GM18517 (cell line): Measurements from ENCODE around the gene KIF11.

Source experiments
- ATAC-seq: cut with Tn5 transposase; IDR thresholded peaks from one replicate; pipeline ENCODE4 v1.9.1; 2021; ENCODE audit warnings: mild to moderate bottlenecking, moderate library complexity; ENCODE audit not compliant: unreplicated experiment

KIF11 gene

DNA sequence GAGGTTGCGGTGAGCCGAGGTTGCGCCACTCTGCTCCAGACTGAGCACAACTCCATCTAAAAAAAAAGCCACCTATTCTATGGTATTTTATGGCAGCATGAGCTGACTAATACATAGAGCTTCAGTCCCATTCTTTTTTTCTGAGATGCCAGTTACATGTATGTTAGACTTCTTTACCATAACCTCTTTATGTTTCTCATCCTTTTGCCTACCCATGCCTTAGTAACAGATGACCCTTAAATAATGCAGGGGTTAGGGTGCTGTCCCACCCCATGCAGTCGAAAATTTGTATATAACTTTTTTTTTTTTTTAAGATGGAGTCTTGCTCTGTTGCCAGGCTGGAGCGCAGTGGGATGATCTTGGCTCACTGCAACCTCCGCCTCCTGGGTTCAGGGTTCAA is 74.1 kb downstream of the KIF11 start:
- no peak for ATAC-seq

DNA sequence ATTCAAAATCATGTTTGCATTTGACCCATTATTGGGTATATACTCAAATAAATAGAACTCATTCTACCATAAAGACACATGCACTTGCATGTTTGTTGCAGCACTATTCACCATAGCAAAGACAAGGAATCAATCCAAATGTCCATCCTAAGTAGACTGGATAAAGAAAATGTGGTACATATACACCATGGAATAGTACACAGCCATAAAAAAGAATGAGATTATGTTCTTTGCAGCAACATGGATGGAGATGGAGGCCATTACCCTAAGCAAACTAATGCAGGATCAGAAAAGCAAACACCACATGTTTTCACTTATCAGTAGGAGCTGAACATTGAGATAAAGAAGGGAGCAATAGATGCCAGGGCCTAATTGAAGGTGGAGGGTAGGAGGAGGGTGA is 84.8 kb downstream of the KIF11 start:
- no peak for ATAC-seq

DNA sequence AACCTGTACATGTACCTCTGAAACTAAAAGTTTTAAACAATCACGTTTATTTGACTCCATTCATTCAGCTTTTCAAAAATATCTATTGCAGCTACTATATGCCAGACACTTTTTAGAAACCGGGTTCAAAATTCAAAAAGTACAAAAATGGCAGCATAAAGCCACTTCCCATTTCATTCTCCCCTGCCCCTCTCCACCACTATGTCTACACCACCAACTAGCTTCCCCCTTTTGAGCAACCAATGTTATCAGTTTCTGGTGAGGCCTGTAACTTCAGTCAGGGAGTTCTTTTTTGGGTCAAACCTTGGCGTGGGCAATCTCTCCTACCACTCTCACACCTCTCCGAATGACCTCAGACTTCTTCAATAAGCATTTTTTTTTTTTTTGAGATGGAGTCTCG is 85.3 kb downstream of the KIF11 start:
- ATAC-seq: no peak

DNA sequence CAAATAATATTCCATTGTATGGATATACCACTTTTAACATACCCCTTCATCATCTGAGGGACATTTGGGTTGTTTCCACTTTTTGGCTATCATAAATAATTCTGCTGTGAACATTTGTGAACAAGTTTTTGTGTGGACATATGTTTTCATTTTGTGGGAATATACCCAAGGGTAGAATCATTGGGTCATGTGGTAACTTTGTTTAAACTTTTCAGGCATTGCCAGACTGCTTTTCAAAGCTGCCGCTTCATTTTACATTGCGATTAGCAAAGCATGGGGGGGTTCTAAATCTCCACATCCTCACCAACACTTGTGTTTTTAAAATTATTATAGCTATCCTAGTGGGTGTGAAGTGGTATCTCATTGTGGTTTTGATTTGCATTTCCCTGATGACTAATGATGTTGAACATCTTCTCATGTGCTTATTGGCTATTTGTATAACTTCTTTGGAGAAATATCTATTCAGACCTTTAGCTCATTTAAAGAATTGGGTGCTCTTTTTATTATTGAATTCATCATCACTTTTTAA is 88.4 kb downstream of the KIF11 start:
- ATAC-seq: no peak

DNA sequence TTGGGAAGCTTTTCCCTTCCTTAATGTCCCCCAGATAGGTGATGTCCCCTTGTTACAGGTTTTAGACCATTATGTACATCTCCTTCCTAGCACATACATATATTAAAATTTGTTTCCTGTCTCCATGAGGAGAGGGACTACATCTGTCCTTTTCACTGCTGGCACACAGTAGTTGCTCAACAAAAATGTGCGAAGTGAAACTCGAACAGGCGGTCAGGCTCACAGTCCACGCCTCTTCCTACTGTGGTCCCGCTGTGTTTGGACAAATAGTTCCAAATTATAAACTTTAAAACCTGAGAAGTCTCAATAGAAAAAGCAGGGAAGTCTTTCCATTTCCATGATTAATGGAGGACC is 95.6 kb downstream of the KIF11 start:
- no peak for ATAC-seq

DNA sequence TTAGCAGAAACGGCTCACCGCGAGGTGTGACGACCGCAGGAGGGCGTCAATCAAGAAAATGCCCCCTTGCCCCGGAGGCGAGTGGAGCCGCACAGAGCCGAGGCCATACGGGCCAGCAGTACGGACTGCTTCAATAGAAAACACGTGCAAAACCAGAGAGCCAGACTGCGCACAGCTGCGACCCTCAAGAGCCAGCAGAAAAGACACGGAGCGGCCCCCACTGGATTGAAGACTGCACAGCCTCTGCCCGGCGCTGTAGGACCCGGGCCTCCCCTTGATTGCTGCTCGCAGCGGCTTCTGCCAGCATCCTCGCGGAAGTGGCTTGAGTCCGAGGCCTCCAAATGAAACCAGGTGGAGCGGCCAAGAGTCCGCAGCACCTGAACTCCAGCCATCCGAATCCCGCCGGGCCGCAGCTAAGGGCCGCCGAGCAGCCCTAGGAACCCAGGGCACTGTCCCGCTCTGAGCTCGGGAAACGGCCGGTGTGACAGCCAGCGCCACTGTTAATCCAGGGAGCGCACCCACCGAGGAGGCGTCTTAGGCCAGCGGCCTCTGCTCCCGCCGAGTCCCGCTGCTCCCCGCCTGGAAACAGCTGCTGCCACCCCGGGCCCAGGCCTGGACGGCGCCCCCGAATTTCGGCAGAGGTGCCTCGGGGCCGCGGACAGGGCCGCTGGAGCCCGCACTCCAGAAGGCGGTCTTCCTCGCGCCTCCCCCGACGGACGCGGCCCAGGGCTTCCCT is 96.2 kb downstream of the KIF11 start:
- no peak for ATAC-seq

DNA sequence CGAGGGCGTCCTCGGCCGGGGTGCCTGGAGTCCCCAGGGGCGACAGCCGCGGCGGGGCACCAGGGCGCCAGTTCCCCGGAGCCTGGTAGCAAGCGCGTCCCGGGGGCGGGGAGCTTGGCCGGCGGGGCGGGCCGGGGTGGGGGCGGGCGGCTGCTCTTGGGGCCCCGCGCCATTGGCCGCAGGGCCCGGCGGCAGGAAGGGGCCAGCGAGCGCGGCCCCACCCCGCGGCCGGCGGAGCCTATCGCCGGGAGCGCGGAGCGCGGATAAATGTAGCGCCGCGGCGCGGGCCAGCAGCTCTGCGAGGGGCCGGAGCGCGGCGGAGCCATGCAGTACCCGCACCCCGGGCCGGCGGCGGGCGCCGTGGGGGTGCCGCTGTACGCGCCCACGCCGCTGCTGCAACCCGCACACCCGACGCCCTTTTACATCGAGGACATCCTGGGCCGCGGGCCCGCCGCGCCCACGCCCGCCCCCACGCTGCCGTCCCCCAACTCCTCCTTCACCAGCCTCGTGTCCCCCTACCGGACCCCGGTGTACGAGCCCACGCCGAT is 96.8 kb downstream of the KIF11 start, which contains the start of gene HHEX:
HHEX (plus strand) TSS at position 293 of the 548 bp plus-strand sequence; CDS start at position 325, 32 bp downstream.
- ATAC-seq: no peak

DNA sequence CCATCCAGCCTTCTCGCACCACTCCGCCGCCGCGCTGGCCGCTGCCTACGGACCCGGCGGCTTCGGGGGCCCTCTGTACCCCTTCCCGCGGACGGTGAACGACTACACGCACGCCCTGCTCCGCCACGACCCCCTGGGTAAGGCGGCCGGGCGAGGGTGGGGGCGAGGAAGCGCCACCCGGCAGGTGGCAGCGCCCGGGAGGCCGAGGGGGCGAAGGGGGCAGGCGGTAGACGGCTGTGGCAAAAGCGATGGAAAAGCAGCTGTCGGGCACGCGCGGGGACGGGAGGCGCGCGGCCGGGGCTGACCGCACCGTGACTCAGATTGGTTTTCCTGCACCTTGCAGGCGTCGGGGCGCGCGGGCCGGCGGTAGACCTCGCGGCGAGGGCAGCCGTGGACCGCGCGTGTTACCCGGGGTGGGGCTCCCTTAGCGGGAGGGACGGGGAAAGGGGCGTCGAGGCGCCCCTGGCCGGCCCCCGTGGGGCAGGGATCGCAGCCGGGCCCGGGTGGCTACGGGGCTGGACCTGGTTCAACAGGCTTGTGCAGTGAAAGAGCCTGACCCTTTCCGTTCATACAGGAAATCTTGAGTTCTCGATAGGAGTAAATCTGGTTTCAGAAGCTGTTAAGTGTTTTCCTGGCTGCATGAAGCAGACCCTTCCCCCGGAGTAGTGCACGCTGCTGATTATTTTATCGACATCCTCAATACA is 97.4 kb downstream of the KIF11 start:
- ATAC-seq: no peak

DNA sequence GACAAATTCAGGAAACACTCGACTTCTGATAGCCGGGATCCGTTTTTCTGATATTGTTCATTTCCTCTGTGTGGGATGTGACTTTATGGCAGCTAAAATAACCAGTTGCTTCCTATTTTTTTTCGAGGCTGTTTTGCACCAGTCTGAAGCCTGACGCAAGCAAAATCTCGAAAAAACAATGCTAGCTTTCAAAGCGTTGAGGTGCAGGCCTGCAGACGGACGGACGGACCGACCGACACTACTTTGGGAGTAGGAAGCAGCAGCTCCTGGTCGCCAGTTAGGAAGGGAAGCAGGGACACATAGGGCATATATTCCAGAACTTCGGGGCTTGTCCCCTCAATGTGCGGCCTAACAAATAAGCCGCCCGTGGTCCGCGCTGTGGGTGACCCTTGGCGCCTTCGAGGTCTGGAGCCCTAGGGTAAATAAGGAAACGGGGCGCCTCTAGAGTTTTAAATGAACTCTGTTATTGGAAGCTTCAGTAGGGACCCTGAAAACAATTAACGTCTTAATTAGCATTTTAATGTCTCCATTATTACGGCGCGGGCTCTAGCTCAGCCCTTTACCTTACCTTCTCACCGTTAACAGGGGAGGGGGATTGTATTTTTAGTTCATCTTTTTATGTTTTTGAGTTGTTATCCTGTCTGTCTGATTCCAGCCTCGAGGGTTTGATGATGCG is 98.1 kb downstream of the KIF11 start:
- no peak for ATAC-seq

DNA sequence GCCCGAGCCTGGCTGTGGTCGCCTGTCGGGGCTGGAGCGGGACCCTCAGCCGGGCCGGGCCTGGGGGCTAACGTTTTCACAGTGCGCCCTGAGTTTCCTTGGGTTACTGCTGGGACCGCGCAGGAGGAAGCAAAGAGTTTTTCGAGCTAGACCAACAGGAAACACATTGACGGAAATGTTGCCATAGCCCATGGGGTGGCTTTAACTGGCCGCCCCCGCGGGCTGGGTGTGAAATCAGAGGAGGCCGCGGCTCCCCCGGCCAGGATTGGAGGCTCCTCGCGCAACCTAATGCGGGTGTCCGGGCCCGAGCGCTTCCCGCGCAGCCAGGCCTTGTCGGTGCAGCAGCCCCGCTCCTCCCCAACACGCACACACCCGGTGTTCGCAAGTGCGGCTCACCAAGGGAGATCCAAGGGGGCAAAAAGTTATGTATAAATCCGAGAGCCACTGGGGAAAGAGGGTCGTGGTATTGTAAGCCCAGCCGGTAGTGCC is 98.7 kb downstream of the KIF11 start:
- no peak for ATAC-seq

DNA sequence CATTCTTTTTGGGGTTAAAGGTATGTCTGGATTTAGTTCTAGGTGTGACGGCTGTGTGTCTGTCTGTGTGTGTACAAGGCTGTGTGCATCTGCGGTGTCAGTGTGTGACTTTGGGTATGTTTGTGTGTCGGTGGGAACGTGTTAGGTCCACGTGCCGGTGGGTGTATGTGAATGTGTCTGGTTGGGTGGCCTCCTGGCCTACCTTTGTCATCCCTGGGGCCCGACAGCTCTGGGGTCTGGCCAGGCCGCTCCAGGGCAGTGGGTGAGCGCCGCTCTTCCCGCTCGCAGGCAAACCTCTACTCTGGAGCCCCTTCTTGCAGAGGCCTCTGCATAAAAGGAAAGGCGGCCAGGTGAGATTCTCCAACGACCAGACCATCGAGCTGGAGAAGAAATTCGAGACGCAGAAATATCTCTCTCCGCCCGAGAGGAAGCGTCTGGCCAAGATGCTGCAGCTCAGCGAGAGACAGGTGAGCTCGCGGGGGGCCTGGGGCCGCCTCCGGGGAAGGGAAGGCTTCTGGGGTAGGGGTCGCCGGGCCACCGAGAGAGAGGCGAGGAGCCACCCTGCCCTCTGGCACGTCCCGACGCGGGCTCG is 99.2 kb downstream of the KIF11 start:
- no peak for ATAC-seq

DNA sequence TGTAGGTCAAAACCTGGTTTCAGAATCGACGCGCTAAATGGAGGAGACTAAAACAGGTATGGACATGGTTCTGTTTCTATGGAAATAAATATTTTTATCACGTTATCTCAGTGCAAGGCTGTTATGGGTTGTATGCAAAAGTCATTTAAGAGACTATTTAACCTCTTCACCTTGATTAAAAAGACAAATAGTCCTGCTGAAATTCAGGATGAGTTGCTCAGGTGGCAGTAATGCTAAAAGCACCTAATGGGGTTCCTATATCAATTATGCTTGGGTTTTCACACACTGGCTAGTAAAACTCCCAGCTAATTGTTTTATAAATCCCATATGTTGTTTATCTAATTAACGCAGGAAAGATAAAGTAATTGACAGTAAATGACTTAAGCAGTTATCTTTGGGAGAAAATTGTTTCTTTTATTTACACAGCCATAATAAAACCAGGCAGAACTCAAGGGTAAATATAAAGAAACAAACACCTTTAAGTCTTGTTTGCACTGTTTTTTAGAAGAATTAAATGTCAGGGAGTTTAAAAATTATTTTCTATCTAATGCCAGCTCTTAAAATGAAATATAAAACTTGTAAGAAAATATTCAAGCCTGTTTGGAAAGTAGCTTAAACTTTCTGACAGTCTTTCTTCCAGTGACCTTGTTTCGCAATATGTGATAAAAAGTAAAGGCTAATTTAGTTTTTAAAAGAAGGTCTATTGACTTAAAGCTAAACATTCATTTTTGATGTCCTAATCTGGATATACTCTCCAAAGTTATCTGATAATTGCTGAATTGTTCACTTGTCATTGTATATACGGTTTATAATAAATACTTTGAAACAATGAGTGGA is 100.0 kb downstream of the KIF11 start:
- ATAC-seq: no peak

DNA sequence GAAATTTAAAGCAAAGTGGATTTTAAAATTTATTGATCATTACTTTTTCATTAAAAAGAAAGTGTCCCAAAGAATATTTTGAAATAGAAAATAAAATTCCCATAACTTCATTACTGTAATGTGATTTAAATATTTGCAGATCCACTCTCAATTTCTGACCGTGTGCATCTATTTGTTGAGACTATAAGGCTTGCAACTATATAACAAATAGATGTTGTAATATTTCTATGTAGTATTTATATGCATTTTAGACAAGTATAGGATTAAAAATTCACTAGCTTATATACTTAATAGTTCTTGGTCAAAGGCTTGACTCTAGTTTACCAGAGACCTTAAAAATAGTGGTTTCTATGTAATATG is 100.6 kb downstream of the KIF11 start:
- ATAC-seq: no peak

DNA sequence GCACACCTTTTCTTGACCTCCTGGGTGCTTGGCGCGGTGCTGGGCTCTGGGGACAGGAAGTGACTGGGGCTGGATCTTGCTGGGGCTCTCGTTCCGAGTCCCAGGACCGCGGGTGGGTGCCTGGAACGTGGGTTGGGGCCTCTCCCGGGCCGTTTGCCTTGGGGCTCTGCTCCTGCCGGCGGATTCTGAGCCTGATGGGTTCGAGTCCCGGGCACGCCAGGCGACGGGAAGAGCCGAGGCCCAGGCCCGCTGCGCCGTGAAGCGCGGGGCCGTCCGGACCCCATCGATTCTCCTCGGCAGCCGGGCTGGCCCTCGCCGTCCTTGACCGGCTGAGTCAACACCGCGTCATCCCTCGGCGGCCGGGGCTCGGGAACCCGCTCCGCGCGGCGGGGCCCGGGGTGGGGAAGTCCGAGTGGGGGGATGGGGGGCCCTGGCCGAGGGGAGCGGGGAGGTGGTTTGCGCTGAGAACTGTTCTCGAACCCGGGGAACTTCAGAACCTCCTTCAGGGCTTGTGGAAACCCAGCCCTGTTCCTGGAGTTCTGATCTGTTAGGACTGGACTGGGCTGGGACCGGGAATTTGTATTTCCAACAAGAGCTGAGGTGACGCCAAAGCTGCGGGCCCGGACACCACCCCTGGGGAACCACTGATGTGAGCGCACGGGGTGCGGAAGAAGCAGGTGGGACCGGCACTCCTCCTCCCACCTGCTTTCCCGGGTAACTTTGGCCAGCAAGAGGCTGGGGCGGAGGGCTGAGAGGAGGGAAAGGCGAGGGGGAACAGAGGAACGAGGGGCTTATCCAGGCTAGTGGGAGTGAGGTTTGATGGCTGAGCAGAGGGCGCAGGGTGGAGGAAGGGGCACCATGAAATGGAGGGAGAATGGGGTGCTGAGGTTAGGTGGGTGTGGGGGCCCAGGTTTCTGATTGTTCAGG is 103.0 kb downstream of the KIF11 start:
- ATAC-seq: no peak

DNA sequence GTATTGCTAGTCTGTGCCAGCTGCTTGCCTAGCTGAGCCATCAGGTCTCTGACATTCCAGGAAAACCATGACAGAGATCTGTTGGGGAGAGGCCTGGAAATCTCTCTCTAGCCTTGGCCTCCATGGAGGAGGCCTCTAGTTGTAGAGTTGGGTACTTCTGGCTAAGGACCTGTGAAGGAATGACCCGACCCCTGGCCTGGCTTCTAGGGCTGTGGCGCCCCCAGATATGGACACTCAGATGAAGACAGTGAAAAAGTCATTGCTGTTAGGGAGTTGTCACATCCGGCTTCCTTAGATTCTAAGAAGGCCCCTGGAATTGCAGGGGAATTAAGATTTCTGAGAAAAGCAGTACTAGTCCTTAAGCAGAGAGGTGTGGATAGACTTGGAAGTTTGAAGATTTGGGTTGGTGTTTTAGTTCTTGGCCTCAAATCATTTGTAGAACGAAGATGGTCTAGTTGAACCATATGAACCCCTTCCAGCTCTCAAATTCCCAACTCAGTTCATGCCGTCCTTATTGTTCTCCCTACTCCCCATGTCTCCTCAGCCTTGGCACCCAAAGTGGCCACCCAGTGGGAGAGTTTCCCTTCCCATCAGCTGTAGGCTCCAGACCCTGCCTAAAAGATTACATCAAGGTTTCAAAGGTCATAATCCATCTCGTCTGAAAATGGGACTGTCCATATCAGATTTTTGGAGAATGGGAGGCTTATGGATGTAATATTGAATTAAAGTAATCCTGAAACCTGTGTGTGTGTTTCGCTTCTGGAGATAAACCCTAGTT is 103.9 kb downstream of the KIF11 start:
- no peak for ATAC-seq

DNA sequence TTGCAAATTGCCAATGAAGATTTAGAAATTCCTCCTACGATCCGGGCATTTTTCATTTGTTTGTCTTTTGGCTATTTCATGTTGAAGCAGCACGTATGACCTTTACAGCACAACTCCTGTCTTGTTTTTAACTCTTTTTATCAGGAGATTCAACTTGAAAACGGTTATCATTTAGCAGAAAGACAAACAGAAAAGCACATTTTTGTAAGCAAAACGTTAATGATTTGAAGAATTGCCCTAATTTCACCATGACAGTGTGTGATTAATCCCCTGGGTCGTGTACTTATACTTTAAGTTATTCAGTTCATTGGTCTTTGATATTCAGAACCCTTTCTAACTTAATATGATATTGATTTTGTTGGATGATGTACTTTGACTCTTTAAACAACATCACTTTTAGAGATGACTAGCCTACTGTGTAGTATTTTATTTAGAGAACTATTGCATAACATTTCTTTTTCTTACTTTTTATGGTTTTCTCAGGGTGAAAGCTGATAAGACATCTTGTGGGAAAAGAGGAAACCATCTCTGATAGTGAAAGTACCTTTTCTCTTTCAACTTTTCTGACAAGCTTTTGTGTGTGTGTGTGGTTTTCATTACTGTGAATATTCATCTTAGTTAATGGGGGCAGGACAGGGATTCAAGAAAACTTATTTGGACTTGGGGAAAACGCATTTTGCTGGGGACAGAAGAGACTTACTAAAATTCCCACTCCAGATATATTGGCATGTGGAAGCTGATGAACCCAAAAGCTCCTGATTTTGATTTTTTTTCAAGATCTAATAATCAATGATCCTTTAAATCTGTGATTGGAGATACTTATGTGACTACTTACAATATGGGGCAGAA is 105.0 kb downstream of the KIF11 start:
- ATAC-seq: no peak

DNA sequence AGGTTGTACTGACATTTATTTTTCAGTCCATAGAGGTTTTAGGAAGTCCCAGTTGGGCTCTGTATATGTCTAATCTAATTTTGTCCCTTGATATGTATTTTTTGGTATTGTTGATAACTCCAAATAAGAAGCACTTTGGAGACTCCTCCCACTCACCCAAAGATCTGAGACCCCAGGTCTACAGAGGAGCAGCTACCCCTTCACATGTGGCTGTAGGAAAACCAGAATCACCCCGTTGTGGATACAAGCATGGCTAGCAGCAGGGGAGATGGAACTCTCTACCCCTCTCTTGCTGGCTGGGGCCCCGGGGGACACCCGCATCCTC is 106.2 kb downstream of the KIF11 start:
- no peak for ATAC-seq
